ENCODE results near the gene BRD9. TPM values are rescaled to one million over a fixed set of nuclear protein-coding genes. Genes with fewer than 3 reads are reported as not detected.
"Not testable (repeated sequence)": the region's sequence is repeated elsewhere in the genome, so short reads cannot be mapped to it uniquely, and the experiment has no call there.

Gene BRD9
- 36.5 TPM for total RNA-seq

DNA sequence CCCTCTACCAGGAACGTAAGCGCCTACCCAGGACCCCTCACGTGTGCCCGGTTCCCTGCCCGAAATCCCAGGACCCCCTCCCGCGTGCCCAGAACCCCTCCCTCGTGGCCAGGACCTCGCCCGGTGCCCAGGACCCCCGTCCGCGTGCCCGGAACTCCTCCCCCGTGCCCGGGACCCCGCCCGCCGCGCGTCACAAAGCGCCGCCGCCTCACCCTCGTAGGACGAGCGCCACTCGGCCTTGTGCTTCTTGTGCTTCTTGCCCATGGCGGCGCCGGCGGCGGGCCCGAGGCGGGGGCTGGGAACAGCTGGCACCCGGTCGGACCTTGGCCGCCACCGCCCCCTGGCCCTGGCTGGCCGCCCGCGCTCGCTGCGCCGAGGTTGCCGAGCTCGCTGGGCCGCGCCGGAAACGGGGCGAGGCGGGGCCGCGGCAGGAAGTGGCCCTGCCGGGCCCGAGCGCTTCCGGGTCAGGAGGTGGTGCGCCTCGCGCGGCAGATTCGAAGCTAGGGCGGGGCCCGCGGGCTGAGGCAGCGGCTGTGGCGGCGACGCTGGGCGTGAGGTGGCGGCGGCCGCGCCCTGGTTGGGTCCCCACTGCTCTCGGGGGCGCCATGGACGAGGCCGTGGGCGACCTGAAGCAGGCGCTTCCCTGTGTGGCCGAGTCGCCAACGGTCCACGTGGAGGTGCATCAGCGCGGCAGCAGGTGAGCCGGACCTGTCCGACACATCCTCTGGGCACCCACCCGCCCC, at the start of gene BRD9, which contains the start of gene TRIP13:
BRD9 (minus strand) TSS at position 408 of the 743 bp plus-strand sequence; CDS start at position 264, 144 bp downstream.
TRIP13 (plus strand) TSS at position 491 of the 743 bp plus-strand sequence; CDS start at position 606, 115 bp downstream.
- DNase-seq, result peak; percentile 67

DNA sequence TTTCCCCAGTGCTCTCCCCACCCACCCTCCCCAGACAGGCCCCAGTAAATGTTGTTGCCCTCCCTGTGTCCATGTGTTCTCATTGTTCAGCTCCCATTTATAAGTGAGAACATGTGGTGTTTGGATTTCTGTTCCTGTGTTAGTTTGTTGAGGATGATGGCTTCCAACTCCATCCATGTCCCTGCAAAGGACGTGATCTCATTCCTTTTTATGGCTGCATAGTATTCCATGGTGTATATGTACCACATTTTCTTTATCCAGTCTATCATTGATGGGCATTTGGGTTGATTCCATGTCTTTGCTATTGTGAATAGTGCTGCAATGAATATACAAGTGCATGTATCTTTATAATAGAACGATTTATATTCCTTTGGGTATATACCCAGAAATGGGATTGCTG, 48.1 kb upstream of the BRD9 start:
- not testable (repeated sequence) for DNase-seq

- no peak for DNase-seq
These were observed 46.8 kb upstream of the BRD9 start for GRCh38 chr5:939368-939767.

DNA sequence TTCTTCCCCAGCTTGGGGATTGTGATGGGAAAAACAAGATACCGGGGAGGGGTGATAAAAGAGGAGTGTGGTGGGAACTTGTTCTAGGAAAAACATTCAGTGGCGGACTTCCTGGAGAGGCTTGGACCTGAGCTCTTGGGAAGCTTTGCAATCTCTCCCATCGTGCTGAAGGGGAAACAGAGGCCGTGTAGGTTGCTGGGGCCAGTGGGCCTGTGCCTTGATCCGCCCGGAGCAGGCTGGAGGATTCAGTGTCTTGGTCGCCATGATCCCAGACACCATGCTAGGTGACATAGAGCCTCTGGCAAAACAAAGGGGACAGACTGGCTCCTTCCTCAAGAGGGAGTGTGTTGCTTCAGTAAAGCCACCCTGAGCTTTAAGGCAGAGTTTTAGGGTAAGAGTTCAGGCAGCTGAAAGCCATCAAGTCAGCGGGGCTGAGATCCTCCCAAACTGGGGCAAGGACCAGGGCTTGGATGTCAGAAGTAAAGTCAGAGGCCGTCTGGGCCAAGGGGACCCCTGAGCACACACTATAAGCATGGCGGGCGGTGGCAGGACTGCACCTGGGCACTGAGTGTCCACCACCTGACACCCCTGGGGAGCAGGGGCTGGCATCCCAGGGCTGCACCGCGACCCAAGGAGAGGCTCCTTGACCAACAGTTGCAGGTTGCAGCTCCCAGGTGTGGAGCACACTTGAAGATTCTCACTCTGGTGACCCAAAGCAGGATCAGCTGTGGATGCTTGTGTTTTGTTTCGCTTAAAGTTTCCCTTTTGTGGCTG, 44.7 kb upstream of the BRD9 start:
- no peak for DNase-seq

DNA sequence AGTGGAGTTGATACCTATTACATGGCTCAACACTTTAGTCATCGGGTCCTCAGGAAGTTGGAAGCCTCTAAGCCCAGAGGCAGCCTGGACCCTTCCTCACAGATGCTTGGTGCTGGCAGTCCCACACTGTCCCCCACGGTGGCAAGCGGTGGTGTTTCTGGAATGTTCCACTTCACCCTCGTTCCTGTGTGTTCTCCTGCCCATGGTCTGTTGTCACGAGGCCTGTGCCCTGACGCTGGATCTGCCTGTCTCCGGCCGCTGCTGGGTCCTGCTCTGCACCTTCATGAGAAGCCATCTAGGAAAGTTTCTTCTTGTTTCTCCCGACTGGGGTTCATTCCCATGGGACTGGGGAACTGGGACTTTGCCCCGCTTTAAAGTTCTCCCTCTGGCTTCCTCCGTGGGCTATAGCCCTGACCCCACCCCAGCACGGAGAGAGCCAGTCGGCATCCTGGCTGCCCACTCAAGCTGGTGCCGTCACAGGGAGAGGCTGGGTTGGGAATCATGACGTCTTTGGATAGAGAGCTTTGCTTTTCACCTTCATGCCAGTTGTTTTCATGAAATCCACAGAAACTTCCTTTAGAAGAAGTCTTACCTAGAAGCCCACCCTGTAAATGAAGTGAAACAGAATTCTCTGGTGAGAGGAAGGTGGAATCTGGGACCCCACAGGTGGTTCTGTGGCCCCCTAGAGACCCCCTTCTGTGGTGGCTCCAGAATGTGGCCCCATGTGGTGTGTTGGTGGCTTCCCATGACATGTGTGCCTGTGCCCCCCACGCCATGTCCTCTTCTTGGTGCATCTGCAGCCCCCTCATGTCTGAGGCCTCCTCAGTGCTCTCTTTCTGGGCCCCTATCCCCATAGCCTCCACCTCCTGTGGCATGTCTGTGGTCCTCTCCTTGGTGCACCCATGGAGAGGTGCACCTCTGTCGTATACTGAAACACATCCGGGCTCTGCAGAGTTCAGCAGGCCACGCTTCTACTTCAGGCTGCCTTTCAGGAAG, 43.8 kb upstream of the BRD9 start:
- no peak for DNase-seq

DNA sequence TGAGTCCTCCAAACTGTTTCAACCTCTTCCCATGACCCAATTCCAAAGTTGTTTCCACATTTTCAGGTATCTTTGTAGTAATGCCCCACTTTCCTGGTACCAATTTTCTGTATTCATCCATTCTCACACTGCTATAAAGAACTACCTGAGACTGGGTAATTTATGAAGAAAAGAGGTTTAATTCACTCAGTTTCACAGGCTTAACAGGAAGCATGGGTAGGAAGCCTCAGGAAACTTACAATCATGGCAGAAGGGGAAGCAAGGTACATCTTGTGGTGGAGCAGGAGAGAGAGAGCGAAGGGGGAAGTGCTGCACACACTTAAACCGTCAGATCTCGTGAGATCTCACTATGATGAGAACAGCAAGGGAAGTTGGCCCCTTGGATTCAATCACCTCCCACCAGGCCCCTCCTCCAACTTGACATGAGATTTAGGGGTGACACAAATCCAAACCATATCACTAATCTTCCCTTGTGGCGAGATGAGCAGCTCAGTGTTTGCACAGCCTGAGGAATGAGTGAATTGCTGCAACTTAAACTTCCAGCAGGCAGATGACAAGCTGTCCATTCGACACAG, 43.0 kb upstream of the BRD9 start:
- DNase-seq, result no peak

DNA sequence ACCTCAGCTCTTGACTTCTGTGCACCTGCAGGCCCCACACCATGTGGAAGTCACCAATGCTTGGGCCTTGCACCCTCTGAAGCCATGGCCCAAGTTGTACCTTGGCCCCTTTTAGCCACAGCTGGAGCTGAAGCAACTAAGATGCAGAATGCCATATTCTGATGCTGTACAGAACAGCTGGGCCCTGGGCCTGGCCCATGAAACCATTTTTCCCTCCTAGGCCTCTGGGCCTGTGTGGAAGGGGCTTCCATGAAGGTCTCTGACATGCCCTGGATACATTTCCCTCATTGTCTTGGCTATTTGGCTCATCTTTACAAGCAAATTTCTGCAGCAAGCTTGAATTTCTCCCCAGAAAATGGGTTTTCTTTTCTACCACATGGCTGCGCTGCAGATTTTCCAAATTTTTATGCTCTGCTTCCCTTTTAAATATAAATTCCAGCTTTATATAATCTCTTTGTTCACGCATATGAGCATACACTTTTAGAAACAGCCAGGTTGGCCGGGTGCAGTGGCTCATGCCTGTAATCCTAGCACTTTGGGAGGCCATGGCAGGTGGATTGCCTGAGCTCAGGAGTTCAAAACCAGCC, 41.9 kb upstream of the BRD9 start:
- DNase-seq, result not testable (repeated sequence)

GRCh38 chr5:933951-934350, 41.4 kb upstream of the BRD9 start:
- DNase-seq, result not testable (repeated sequence)

DNA sequence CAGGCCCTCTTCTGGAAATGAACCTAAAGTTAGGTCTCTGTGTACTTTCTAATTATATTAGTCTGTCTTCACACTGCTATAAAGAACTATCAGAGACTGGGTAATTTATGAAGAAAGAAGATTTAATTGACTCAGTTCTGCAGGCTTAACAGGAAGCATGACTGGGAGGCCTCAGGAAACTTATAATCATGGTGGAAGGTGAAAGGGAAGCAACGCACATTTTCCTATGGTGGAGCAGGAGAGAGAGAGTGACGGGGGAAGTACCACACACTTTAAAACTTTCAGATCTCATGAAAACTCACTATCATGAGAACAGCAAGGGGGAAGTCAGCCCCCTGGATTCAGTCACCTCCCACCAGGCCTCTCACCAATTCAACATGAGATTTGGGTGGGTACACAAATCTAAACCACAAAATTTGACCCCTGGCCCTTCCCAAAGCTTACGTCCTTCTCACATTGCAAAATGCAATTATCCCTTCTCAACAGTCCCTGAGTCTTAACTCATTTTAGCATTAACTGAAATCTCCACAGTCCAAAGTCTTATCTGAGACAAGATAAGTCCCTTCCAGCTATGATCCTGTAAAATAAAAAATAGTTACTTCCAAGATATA, 40.8 kb upstream of the BRD9 start:
- no peak for DNase-seq

- no peak for DNase-seq
These were observed 40.1 kb upstream of the BRD9 start for GRCh38 chr5:932628-933250.

GRCh38 chr5:932151-932627, 39.6 kb upstream of the BRD9 start:
- no peak for DNase-seq

DNA sequence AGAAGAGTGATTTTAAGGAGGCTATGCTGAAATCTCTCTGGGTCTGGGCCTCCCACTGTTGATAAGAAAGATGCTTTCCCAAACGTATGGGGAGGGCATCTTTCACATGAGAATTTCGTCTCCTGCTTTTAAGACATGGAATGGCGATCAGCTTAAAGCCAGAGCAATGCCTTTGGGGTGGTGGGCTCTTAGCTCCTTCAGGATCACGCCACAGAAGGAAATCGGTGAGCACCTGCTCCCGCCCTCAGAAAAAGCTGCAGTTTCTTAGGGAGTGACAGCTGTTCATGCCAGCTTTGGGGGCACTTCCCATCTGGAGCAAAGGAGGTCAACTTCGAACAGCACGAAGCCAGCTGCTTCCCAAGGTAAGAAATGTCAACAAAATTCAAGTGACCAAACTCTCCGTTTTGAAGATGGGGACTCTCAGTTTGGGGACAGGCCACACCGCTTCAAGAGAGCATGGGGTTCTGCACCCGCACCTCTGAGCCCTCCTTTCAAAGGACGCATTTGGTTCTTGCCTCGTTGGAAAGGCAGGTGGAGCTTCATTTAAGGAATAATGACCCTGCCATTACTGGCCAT, 39.1 kb upstream of the BRD9 start:
- DNase-seq, result no peak

GRCh38 chr5:930866-931265, 38.3 kb upstream of the BRD9 start:
- no peak for DNase-seq

DNA sequence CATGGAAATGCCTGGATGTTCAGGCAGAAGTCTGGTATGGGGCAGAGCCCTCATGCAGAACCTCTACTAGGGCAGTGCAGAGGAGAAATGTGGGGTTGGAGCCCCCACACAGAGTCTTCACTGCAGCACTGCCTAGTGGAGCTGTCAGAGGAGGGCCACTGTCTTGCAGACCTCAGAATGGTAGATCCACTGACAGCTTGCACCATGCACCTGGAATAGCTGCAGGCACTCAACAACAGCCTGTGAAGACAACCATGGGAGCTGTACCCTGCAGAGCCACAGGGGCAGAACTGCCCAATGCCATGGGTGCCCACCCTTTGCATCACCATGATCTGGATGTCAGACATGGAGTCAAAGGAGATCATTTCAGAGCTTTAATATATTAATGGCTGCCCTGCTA, 37.0 kb upstream of the BRD9 start:
- DNase-seq, result no peak

DNA sequence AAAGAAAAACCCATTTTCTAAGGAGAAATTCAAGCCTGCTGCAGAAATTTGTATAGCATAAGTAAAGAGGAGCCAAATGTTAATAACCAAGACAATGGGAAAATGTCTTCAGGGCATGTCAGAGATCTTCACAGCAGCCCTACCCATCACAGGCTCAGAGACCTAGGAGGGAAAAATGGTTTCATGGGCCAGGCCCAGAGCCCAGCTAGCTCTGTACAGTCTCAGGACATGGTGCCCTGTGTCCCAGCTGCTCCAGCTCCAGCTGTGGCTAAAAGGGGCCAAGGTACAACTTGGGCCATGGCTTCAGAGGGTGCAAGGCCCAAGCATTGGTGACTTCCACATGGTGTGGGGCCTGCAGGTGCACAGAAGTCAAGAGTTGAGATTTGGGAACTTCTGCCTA, 36.6 kb upstream of the BRD9 start:
- DNase-seq, result not testable (repeated sequence)

DNA sequence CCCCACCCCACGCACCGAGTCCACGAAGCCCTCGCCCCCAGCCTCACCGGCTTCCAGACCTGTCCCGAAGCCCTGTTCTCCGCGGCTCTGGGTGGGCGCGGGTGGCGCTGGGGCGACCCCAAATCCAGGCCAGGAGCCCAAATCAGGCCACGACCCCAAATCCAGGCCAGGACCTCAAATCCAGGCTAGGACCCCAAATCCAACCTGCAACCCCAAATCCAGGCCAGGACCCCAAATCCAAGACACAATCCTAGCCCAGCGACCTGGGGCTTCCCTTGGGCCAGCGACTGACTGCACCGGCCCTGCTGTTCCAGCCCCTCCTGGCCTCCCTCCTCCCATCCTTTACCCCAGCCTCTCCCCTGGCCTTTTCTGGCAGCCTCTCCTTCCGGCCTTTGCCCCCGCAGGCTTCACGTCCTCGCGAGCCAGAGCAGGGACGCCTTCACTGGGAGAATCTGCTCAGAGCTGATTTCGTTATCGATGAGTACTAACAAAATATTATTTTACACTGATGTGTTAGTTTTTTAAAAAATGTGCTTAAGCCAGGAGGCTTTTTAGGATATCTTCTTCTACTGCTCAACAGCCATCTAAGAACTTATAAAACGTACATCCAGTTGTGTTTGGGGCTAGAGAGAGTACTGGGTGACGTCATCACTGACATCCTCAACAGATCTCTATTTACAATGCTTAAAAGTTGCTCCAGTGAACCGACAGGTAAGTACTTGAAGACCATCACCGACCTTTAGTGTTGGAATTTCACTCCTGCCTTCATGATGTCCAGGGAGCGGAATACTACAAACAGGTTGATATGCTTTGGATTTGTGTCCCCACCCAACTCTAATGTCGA, 34.8 kb upstream of the BRD9 start:
- no peak for DNase-seq

GRCh38 chr5:926417-927171, 34.0 kb upstream of the BRD9 start:
- no peak for DNase-seq

- no peak for DNase-seq
These were observed 30.8 kb upstream of the BRD9 start for GRCh38 chr5:923281-923873.
